Stimulated activated CD8-positive, alpha-beta memory T cell treated with anti-CD3 and anti-CD28 coated beads, Interleukin-15, amount 100 ng/mL, for 1 hour (primary cell): ENCODE data around the gene DCTN2.
"Not testable (repeated sequence)": the region's sequence is repeated elsewhere in the genome, so short reads cannot be mapped to it uniquely, and the experiment has no call there.

Experiments
- DNase-seq: peaks from one replicate; pipeline ENCODE4 v3.0.0-alpha.2; 2020; ENCODE audit warnings: low read depth

Gene DCTN2

GRCh38 chr12:57527184-57527583, 19.8 kb downstream of the DCTN2 start:
- no peak for DNase-seq

DNA sequence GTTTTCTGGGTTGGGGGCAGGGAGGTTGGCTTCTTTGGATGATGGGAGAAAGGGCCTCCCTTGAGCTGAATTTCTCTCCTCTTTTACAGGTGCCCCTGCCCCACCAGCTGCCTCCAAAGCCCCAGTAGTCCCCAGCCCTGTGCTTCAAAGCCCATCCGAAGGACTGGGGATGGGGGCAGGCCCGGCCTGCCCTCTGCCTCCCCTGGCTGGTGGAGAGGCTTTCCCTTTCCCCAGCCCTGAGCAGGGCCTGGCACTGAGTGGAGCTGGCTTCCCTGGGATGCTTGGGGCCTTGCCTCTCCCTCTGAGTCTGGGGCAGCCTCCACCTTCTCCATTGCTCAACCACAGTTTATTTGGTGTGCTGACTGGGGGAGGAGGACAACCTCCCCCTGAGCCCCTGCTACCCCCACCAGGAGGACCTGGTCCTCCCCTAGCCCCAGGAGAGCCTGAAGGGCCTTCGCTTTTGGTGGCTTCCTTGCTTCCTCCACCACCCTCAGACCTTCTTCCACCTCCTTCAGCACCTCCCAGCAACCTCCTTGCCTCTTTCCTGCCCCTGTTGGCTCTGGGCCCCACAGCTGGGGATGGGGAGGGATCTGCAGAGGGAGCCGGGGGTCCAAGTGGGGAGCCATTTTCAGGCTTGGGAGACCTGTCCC, 20.4 kb downstream of the DCTN2 start:
- DNase-seq: no peak

GRCh38 chr12:57525615-57526383, 21.2 kb downstream of the DCTN2 start:
- DNase-seq: no peak

DNA sequence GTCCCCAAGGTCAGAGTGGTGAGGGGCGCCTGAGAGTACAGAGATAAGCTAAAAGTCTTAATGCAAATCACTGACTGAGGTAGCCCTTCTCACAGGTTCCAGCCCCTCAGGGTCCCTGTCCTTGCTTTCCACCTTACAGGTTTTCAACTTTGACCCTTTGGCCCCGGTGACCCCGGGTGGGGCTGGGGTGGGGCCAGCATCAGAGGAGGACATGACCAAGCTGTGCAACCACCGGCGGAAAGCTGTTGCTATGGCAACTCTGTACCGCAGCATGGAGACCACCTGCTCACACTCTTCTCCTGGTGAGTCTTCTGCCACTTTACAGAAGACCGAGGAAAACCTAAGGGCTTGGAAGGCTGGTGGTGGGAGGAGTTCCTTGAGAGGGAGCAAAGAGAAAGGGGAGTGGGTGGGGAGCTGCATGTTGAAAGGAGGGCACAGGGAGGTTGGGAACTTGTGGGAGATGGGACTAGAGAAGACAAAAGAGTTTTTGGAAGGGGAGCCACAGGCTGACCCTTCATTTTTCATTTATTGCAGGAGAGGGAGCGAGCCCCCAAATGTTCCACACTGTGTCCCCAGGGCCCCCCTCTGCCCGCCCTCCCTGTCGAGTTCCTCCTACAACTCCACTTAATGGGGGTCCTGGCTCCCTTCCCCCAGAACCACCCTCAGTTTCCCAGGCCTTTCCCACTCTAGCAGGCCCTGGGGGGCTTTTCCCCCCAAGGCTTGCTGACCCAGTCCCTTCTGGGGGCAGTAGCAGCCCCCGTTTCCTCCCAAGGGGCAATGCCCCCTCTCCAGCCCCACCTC, 22.0 kb downstream of the DCTN2 start:
- DNase-seq: no peak

DNA sequence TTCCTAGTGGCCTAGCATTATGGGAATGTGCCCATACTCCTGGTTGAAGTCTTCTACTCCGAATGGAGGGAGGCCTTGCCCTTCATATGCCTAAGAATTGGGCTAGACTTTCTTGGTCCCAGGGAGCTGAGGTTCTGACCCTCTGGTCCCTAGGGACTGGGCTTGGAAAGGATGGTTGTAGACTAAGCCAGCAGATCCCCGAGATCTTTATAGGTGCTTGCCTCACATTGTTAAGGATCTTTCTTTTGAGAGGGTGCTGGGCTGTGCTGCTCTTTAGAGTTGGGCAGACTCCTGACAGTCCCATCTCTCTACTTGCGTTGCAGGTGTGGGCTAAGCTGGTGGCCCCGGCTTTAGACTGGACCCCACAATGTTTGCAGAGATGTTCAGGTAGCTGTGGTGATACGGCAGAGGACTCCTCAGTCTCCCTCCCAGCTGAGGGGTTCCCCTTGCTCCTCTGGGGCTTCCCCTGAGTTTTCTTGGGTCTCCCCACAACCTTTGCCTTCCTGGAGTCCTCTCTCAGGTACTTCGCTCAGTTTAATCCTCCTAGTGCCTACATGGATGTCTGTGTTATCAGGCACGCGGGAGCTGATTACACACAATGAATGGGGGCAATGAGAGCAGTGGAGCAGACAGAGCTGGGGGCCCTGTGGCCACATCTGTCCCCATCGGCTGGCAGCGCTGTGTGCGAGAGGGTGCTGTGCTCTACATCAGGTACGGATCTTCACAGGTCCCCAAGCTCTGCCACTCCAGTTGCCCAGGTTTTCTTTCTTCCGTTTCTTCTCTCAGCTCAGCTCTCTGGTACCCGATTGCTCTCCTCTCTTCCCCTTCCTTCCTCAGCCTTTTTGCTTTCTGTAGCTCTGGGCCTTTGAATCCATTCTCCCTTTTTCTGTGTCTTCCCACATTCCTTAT, 23.0 kb downstream of the DCTN2 start:
- no peak for DNase-seq

GRCh38 chr12:57522887-57523705, 23.9 kb downstream of the DCTN2 start:
- DNase-seq: no peak

DNA sequence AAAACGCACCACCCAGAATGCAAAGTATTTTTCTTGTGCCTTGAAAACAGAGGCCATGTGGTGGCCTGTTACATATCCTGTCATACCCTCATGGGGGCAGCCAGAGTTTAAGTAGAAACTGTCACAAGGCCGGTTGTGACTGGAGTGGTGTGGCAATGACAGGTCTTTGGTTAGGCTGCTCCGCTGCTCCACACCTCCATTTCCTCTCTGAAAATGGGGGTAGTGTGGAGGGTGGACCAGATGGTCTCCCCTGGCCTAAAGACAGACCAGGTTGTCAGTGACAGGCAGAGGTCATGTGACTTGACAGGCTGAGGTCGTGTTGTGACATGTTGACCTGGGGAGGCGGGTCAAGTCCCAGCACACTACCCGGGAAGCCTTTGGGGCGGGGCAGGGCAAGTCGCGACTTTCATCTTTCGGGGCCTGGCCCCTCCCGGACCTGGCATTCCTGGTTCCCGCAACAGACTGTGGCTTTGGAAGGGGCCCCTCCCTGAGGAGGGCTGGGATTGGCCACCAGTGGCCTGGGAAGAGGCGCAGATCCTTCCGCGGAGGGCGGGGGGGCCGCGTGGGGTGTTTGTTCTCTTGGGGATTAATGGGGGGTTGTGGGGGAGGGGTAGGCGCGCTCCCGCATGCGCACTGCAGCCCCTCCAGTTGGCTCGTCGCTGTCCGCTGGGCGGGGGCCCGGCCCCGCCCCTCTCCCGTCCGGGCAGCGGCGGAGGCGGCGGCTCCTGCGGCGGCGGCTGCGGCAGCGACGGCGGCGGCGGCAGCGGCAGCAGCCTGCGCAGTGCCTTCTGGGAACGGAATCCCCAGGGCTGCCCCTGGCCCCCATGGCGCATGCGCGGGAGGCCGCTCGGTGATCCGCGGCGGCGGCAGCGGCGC, 24.7 kb downstream of the DCTN2 start, which contains the start of gene MBD6:
Gene MBD6 (plus strand): TSS at position 814 of the 876 bp plus-strand sequence. CDS start 1,480 bp downstream, outside the sequence.
- peak; percentile 68 for DNase-seq

DNA sequence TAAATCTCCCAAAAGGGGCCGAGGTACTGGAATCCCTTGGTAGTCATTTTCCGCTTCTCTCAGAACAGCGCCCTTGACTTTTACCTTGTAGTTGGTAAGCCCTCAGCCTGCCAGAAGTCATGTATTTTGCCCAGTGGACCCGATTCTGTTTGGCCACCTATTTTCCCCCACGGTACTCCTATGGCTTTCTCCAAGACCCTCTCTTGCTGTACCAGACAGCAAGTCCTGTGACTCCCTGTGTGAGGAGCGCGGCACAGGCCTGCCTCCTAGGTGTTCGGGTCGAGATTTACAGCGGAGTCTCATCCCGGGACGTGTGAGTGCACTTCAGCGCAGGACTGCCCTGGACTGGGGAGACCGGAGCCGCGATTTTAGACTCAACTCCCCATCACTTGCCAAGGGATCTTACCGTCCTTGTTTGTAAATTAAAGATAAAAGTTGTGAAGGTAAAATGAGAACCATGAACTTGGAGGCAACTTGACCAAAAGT, 25.4 kb downstream of the DCTN2 start:
- DNase-seq: no peak

DNA sequence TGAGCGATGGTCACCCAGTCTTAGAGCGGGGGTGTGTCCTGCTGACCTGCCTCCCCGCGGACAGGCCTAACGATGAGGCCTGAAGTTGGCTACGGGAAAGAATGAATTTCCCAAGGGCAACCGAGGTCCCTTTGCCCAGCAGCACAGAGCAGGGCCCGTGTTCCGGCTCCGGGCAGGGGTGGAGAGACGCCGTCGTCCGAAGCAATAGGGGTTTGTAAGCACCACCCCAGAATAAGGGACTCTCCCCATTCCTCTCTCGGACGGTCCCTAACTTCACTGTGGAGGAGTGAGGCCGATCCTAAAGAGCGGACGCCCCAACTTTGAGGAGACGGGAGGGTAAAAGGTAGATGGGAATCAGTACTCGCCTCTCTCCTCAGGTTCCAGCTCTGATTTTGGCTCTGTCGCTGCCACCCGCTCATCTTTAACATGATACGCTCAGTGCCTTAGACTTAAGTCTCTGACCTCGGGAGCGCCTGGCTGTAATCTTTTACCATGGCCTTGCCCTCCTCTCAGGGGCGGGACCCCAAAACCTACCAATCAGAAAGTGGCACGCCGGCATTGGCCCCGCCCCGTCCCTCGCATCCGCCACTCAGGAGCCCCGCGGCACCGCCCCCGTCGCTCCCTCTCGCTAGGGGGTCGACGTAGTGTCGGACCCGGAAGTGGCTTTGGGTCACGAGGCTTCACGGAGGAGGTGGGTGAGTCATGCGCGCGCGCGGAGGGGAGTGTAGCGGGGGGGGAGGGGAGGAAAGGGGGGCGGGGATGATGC, 26.8 kb downstream of the DCTN2 start, which contains the start of gene DDIT3:
Gene DDIT3 (minus strand): TSS at position 462 of the 766 bp plus-strand sequence. CDS start 3,108 bp downstream, outside the sequence.
- peak; percentile 98 for DNase-seq

DNA sequence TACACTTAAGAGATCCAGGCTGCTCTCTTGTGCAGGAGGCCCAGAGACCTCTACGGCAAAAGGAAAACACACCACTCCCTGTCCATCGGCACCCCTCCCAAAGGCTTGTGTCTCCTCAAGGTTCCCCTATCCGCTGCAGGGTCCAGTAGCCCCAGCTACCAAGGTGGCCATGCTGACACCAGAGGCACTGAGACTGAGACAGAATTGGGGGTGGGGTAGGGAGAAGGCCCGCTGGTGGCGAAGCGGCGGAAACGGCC, 27.3 kb downstream of the DCTN2 start:
- no peak for DNase-seq

GRCh38 chr12:57518920-57519795, 27.8 kb downstream of the DCTN2 start:
- no peak for DNase-seq

- DNase-seq: no peak
These were observed 28.6 kb downstream of the DCTN2 start for GRCh38 chr12:57518176-57518919.

- DNase-seq: not testable (repeated sequence)
These were observed 29.3 kb downstream of the DCTN2 start for GRCh38 chr12:57517718-57518117.

- DNase-seq: no peak
These were observed 29.8 kb downstream of the DCTN2 start for GRCh38 chr12:57517187-57517586.

DNA sequence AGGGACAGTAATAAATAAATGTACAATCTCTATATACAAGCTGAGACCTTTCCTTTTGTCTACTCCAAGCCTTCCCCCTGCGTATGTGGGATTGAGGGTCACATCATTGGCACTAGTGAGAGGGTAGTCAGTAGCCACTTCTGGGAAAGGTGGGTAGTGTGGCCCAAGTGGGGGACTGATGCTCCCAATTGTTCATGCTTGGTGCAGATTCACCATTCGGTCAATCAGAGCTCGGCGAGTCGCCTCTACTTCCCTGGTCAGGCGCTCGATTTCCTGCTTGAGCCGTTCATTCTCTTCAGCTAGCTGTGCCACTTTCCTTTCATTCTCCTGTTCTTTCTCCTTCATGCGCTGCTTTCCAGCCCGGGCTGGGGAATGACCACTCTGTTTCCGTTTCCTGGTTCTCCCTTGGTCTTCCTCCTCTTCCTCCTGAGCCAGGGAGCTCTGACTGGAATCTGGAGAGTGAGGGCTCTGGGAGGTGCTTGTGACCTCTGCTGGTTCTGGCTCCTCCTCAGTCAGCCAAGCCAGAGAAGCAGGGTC, 30.3 kb downstream of the DCTN2 start:
- DNase-seq: no peak

DNA sequence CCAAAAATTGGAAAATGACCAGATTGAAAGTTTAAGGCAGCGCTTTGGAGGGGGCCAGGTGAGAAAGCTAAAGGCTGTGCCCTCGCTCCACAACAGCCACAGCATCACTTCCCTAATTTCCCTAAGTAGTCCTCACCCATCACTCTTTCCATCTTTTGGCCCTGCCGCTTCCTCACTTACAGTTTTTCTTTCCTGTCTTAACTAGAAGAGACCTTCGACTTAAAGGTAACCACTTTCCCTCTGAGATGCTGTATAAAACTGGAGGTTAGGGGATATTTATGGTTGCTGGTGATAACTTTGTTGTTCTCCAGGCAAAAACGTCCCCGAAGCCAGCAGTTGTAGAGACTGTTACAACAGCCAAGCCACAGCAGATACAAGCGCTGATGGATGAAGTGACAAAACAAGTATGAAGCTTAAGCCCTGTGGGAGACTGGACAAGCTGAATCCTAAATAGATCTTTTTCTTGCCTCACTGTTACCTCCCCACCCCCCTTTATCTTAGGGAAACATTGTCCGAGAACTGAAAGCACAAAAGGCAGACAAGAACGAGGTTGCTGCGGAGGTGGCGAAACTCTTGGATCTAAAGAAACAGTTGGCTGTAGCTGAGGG, 31.0 kb downstream of the DCTN2 start:
- DNase-seq: no peak
